Measurements from ENCODE around the gene THAP5. TPM values are rescaled to one million over a fixed set of nuclear protein-coding genes. Genes with fewer than 3 reads are reported as not detected.

The THAP5 gene
- polyA plus RNA-seq, 1 of the 3 experiments (the other 2 are of a cell fraction), result 4.2 TPM

- DNase-seq, result no peak
- TF ChIP-seq, protein P1, sequence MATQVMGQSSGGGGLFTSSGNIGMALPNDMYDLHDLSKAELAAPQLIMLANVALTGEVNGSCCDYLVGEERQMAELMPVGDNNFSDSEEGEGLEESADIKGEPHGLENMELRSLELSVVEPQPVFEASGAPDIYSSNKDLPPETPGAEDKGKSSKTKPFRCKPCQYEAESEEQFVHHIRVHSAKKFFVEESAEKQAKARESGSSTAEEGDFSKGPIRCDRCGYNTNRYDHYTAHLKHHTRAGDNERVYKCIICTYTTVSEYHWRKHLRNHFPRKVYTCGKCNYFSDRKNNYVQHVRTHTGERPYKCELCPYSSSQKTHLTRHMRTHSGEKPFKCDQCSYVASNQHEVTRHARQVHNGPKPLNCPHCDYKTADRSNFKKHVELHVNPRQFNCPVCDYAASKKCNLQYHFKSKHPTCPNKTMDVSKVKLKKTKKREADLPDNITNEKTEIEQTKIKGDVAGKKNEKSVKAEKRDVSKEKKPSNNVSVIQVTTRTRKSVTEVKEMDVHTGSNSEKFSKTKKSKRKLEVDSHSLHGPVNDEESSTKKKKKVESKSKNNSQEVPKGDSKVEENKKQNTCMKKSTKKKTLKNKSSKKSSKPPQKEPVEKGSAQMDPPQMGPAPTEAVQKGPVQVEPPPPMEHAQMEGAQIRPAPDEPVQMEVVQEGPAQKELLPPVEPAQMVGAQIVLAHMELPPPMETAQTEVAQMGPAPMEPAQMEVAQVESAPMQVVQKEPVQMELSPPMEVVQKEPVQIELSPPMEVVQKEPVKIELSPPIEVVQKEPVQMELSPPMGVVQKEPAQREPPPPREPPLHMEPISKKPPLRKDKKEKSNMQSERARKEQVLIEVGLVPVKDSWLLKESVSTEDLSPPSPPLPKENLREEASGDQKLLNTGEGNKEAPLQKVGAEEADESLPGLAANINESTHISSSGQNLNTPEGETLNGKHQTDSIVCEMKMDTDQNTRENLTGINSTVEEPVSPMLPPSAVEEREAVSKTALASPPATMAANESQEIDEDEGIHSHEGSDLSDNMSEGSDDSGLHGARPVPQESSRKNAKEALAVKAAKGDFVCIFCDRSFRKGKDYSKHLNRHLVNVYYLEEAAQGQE (IDR thresholded peaks at IDR 0.05; ENCODE audit: low read depth, low read length), result no peak
- no peak for TF ChIP-seq GATA2 (CRISPR knock-in tag; IDR thresholded peaks at IDR 0.05)
- TF ChIP-seq CTCF (IDR thresholded peaks at IDR 0.05), result no peak
- no peak for TF ChIP-seq FOXM1 (IDR thresholded peaks at IDR 0.05; ENCODE audit: low read depth)
- no peak for TF ChIP-seq SIN3A (IDR thresholded peaks at IDR 0.05; ENCODE audit: borderline replicate concordance, low read depth, low read length)
- no peak for TF ChIP-seq RFX5 (IDR thresholded peaks at IDR 0.05; ENCODE audit: low read length)
- TF ChIP-seq, protein P2, sequence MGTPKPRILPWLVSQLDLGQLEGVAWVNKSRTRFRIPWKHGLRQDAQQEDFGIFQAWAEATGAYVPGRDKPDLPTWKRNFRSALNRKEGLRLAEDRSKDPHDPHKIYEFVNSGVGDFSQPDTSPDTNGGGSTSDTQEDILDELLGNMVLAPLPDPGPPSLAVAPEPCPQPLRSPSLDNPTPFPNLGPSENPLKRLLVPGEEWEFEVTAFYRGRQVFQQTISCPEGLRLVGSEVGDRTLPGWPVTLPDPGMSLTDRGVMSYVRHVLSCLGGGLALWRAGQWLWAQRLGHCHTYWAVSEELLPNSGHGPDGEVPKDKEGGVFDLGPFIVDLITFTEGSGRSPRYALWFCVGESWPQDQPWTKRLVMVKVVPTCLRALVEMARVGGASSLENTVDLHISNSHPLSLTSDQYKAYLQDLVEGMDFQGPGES (IDR thresholded peaks at IDR 0.05; ENCODE audit: low read depth, low read length), result no peak
- no peak for TF ChIP-seq MXI1 (IDR thresholded peaks at IDR 0.05; ENCODE audit: low read depth, low read length)
- no peak for TF ChIP-seq YY1 (IDR thresholded peaks at IDR 0.05; ENCODE audit: low read depth)
- no peak for TF ChIP-seq PBX3 (IDR thresholded peaks at IDR 0.05)
These were observed 40.2 kb downstream of the THAP5 start for GRCh38 chr7:108529341-108529740.

More at GRCh38 chr7:108529341-108529740, 40.2 kb downstream of the THAP5 start:
- Histone ChIP-seq H2AFZ (ENCODE audit: low read depth) (no peak overlapping the region), H4K20me1 (ENCODE audit: insufficient read depth) (no peaks in the 10 kb centered on the region), H3K9ac (no peak overlapping the region), H3F3A (replicated peaks; ENCODE audit: insufficient read depth) (peaks cover 8% of the 10 kb centered on the region), H3K4me3 (ENCODE audit: low read depth in 2 of 2, low read length in 1 of 2) (no peak overlapping the region), H3K27me3 (ENCODE audit: insufficient read depth) (no peaks in the 10 kb centered on the region), H3K79me2 (ENCODE audit: insufficient read depth) (peaks cover 10% of the 10 kb centered on the region), H3K4me2 (no peak overlapping the region), H3K27ac (ENCODE audit: low read depth in 2 of 2, low read length in 1 of 2) (no peak overlapping the region), H3K9me2 (no peaks in the 10 kb centered on the region), H3K4me1 (ENCODE audit: control insufficient read depth in 1 of 2, insufficient read depth in 2 of 2, low read depth in 1 of 2, low read length in 1 of 2) (peaks cover 6 to 8% of the 10 kb centered on the region in 2 experiments; a peak in 3 of 4 replicates), H3K36me3 (replicated peaks in 1 of 2; ENCODE audit: control insufficient read depth in 1 of 2, insufficient read depth in 2 of 2, low read length in 1 of 2) (no peaks in the 10 kb centered on the region), H3K9me3 (no peaks in the 10 kb centered on the region)
- POLR2A ChIA-PET, result no interaction called here
- CTCF ChIA-PET, result no interaction called here
- WGBS (ENCODE audit: low lambda C conversion rate), result 88% methylated on average over 3 of the region's 3 CpGs
